Liver (tissue), 9 donors: ENCODE results near the gene MMP19. TPM values are rescaled to one million over a fixed set of nuclear protein-coding genes. Genes with fewer than 3 reads are reported as not detected.
A peak's percentile ranks its signal among the peaks of the same experiment; 100 is the strongest.

Experiments used
- DNase-seq: peaks from one replicate; pipeline ENCODE4 v3.0.0-alpha.2; 2017; ENCODE audit warnings: low spot score
- H3K27ac ChIP-seq, 2 donors: one replicate each; pipeline ENCODE4 v1.7.0; 2013; ENCODE audit warnings: inconsistent platforms in 2 of 2, low read length in 2 of 2, control low read depth in 1 of 2, low read depth in 1 of 2, mild to moderate bottlenecking in 1 of 2
- H3K27me3 ChIP-seq, 4 donors: one replicate each; pipeline versions ENCODE4 v1.6.1 to v1.7.0; 2013; ENCODE audit warnings: low read length in 3 of 4, inconsistent platforms in 1 of 4, mild to moderate bottlenecking in 1 of 4, moderate library complexity in 1 of 4; ENCODE audit not compliant: control insufficient read depth in 4 of 4, insufficient read depth in 4 of 4
- H3K36me3 ChIP-seq, 4 donors: one replicate each; pipeline versions ENCODE4 v1.6.1 to v1.7.0; 2013; ENCODE audit warnings: low read length in 3 of 4, mild to moderate bottlenecking in 3 of 4, low read depth in 1 of 4, moderate library complexity in 1 of 4; ENCODE audit not compliant: control insufficient read depth in 4 of 4, insufficient read depth in 3 of 4
- H3K4me1 ChIP-seq, 4 donors: one replicate each; pipeline versions ENCODE4 v1.6.1 to v1.7.0; 2013; ENCODE audit warnings: low read length in 3 of 4, mild to moderate bottlenecking in 3 of 4, moderate library complexity in 1 of 4; ENCODE audit not compliant: control insufficient read depth in 4 of 4, insufficient read depth in 4 of 4
- H3K4me3 ChIP-seq, 3 donors: one replicate each; pipeline versions ENCODE4 v1.6.1 to v1.7.0; 2013; ENCODE audit warnings: low read length in 3 of 3, control low read depth in 1 of 3, low read depth in 1 of 3, mild to moderate bottlenecking in 1 of 3
- H3K9ac ChIP-seq, 2 donors: one replicate each; pipeline ENCODE4 v1.7.0; 2013; ENCODE audit warnings: low read length in 2 of 2, mild to moderate bottlenecking in 2 of 2, moderate library complexity in 2 of 2, control low read depth in 1 of 2, low read depth in 1 of 2
- H3K9me3 ChIP-seq, 4 donors: one replicate each; pipeline versions ENCODE4 v1.6.1 to v1.7.0; 2013; ENCODE audit warnings: low read length in 3 of 4; ENCODE audit not compliant: control insufficient read depth in 4 of 4
- ATF3 ChIP-seq: IDR thresholded peaks from 2 replicates; pipeline ENCODE4 v1.6.1; 2016; ENCODE audit warnings: antibody characterized with exemption
- CTCF ChIP-seq: fragments of 150-350 bp; IDR thresholded peaks from 2 replicates; pipeline ENCODE4 v1.5.1; 2017; ENCODE audit warnings: improper control_type of control experiment, low read depth, low read length; ENCODE audit not compliant: missing input control
- FOXA2 ChIP-seq: IDR thresholded peaks from 2 replicates; pipeline ENCODE4 v1.6.1; 2016; ENCODE audit warnings: antibody characterized with exemption
- GABPA ChIP-seq, 2 donors: IDR thresholded peaks in 1 of 2; conservative IDR thresholded peaks in 1 of 2; 2 replicates each; pipeline ENCODE4 v1.6.1; 2016; ENCODE audit warnings: antibody characterized with exemption in 2 of 2, mild to moderate bottlenecking in 1 of 2, moderate library complexity in 1 of 2
- HNF4G ChIP-seq: IDR thresholded peaks from 2 replicates; pipeline ENCODE4 v1.6.1; 2016; ENCODE audit warnings: antibody characterized with exemption
- JUND ChIP-seq, 2 donors: IDR thresholded peaks; 2 replicates each; pipeline ENCODE4 v1.6.1; 2016; ENCODE audit warnings: antibody characterized with exemption in 2 of 2
- MAX ChIP-seq: IDR thresholded peaks from 2 replicates; pipeline ENCODE4 v1.6.1; 2016; ENCODE audit warnings: antibody characterized with exemption
- RAD21 ChIP-seq, 2 donors: IDR thresholded peaks; 2 replicates each; pipeline ENCODE4 v1.6.1; 2016; ENCODE audit warnings: antibody characterized with exemption in 2 of 2, mild to moderate bottlenecking in 2 of 2
- REST ChIP-seq: IDR thresholded peaks from 2 replicates; pipeline ENCODE4 v1.6.1; 2016; ENCODE audit warnings: antibody characterized with exemption, mild to moderate bottlenecking
- RXRA ChIP-seq, 2 donors: IDR thresholded peaks; 2 replicates each; pipeline ENCODE4 v1.6.1; 2017 to 2018; ENCODE audit warnings: antibody characterized with exemption in 2 of 2, mild to moderate bottlenecking in 1 of 2
- SP1 ChIP-seq: IDR thresholded peaks from 2 replicates; pipeline ENCODE4 v1.6.1; 2018; ENCODE audit warnings: antibody characterized with exemption, mild to moderate bottlenecking
- TAF1 ChIP-seq: conservative IDR thresholded peaks from 2 replicates; pipeline ENCODE4 v1.6.1; 2016; ENCODE audit warnings: antibody characterized with exemption, mild to moderate bottlenecking
- YY1 ChIP-seq: IDR thresholded peaks from 2 replicates; pipeline ENCODE4 v1.6.1; 2016; ENCODE audit warnings: antibody characterized with exemption, mild to moderate bottlenecking
- ZBTB33 ChIP-seq: IDR thresholded peaks from 2 replicates; pipeline ENCODE4 v1.6.1; 2016; ENCODE audit warnings: antibody characterized with exemption
- WGBS: extraction: QIAGEN DNeasy Blood & Tissue Kit; methylation state at CpG from one replicate; pipeline ENCODE4 v1.1.7; 2013; 5-methylcytosine and 5-hydroxymethylcytosine counted together
- polyA plus RNA-seq, 2 donors: library from polyadenylated mRNA; stranded (reverse) in 1 of 2; unstranded in 1 of 2; fragments of 200-250 nt in 1 of 2; fragments of >200 nt in 1 of 2; fragmentation: Nextera tagmentation in 1 of 2; extraction: Ambion mirVana in 1 of 2; gene quantifications; one replicate each; pipeline versions ENCODE4 v1.2.1 to v1.2.3, GENCODE V29; 2013 to 2015
- total RNA-seq, 2 donors: library from RNA; depleted of rRNA; stranded (reverse); fragments of >200 nt; gene quantifications; one replicate each; pipeline ENCODE4 v1.2.3, GENCODE V29; 2014
- donor health status: healthy.
- donor health status: healthy.
- donor health status: healthy.
- donor health status: healthy.
- donor health status: healthy.

The MMP19 gene
- total RNA-seq (1 to 10 TPM; 1.1 TPM), polyA plus RNA-seq (1 to 10 TPM; 1.6 to 2.4 TPM)

- H3K27me3 ChIP-seq, result no peaks in the 10 kb centered on the region
- H3K4me3 ChIP-seq, result peak within 1 kb of the TSS in 2 of 3 donors; percentile 2 to 12
- H3K27ac ChIP-seq, result no peak within 1 kb of the TSS
- no peak for DNase-seq
- TF ChIP-seq RAD21 (IDR thresholded peaks at IDR 0.05) (peak in 1 of 2 donors; percentile 28), RXRA (IDR thresholded peaks at IDR 0.05) (no peak), FOXA2 (no peak), CTCF (no peak), JUND (IDR thresholded peaks at IDR 0.05) (peak in 1 of 2 donors; percentile 69), YY1 (no peak)
- H3K9ac ChIP-seq, result no peak within 1 kb of the TSS
- no peaks in the 10 kb centered on the region for H3K36me3 ChIP-seq
- WGBS, result 62% methylated on average over 10 of the region's 10 CpGs
- H3K9me3 ChIP-seq, result no peaks in the 10 kb centered on the region
- H3K4me1 ChIP-seq, result no peaks in the 10 kb centered on the region
These were observed at the start of gene MMP19 for GRCh38 chr12:55842681-55843429. Gene MMP19 (minus strand): TSS chr12:55842936. CDS start chr12:55842830, 106 bp downstream.

GRCh38 chr12:55891310-55891709 lies 48.6 kb upstream of the MMP19 start:
- no peak overlapping the region for H3K4me3 ChIP-seq
- no peak overlapping the region for H3K9ac ChIP-seq
- WGBS, result 94% methylated on average over 4 of the region's 4 CpGs
- H3K27me3 ChIP-seq, result no peaks in the 10 kb centered on the region
- H3K4me1 ChIP-seq, result no peaks in the 10 kb centered on the region
- no peaks in the 10 kb centered on the region for H3K9me3 ChIP-seq
- H3K36me3 ChIP-seq, result no peaks in the 10 kb centered on the region
- no peak for DNase-seq
- H3K27ac ChIP-seq, result no peak overlapping the region
- TF ChIP-seq CTCF, result no peak
- TF ChIP-seq MAX, result no peak
- no peak for TF ChIP-seq HNF4G
- no peak for TF ChIP-seq FOXA2
- no peak for TF ChIP-seq SP1
- TF ChIP-seq RAD21 (IDR thresholded peaks at IDR 0.05), result no peak
- TF ChIP-seq ZBTB33, result no peak
- TF ChIP-seq GABPA (IDR thresholded peaks at IDR 0.05 in 1 of 2, conservative IDR thresholded peaks at IDR 0.05 in 1 of 2), result no peak
- no peak for TF ChIP-seq REST
- TF ChIP-seq ATF3, result no peak
- TF ChIP-seq RXRA (IDR thresholded peaks at IDR 0.05), result no peak
- TF ChIP-seq TAF1, result no peak
- TF ChIP-seq JUND (IDR thresholded peaks at IDR 0.05), result no peak
